Kidney (tissue), 14 donors: ENCODE measurements around the gene ARL6IP6. TPM values are rescaled to one million over a fixed set of nuclear protein-coding genes. Genes with fewer than 3 reads are reported as not detected.

Experiments used
- DNase-seq, 5 donors: peaks; one replicate each; pipeline ENCODE4 v3.0.0-alpha.2; 2013 to 2020
- FAIRE-seq: peaks from 2 replicates; lab custom pipeline; 2012; peaks lifted over from hg19 to GRCh38; lab: Jason Lieb, UNC
- H3K27ac ChIP-seq, 2 donors: one replicate each; pipeline ENCODE4 v1.7.0; 2013; ENCODE audit warnings: low read depth in 2 of 2, low read length in 2 of 2, inconsistent platforms in 1 of 2
- H3K27me3 ChIP-seq: one replicate; pipeline ENCODE4 v1.7.1; 2013; ENCODE audit warnings: low read length, inconsistent platforms; ENCODE audit not compliant: control insufficient read depth, insufficient read depth
- H3K36me3 ChIP-seq, 3 donors: one replicate each; pipeline versions ENCODE4 v1.7.0 to v1.7.1; 2013; ENCODE audit warnings: low read length in 3 of 3, control low read depth in 1 of 3, inconsistent platforms in 1 of 3; ENCODE audit not compliant: insufficient read depth in 3 of 3, control insufficient read depth in 2 of 3
- H3K4me1 ChIP-seq, 3 donors: one replicate each; pipeline versions ENCODE4 v1.7.0 to v1.7.1; 2013; ENCODE audit warnings: low read length in 3 of 3, inconsistent platforms in 1 of 3, low read depth in 1 of 3; ENCODE audit not compliant: control insufficient read depth in 2 of 3, insufficient read depth in 2 of 3
- H3K4me3 ChIP-seq, 3 donors: one replicate each; pipeline versions ENCODE4 v1.7.0 to v1.8.1; 2013; ENCODE audit warnings: low read length in 3 of 3, control low read depth in 1 of 3, inconsistent platforms in 1 of 3
- H3K9ac ChIP-seq, 3 donors: one replicate each; pipeline versions ENCODE4 v1.7.0 to v1.7.1; 2013; ENCODE audit warnings: low read length in 3 of 3, control low read depth in 1 of 3, inconsistent platforms in 1 of 3
- H3K9me3 ChIP-seq, 3 donors: one replicate each; pipeline versions ENCODE4 v1.7.0 to v1.7.1; 2013; ENCODE audit warnings: low read length in 3 of 3, control low read depth in 1 of 3, inconsistent platforms in 1 of 3; ENCODE audit not compliant: control insufficient read depth in 2 of 3, insufficient read depth in 1 of 3
- intact Hi-C: fragments of 100-400 bp; cut with DNase I; formaldehyde crosslinking; loops from one replicate; pipeline ENCODE4 v1.11.1; 2022
- polyA plus RNA-seq: library from polyadenylated mRNA; stranded (reverse); fragments of 350-450 nt; fragmentation: Illumina TruSeq; extraction: RNeasy Lipid Tissue Mini Kit (QIAGEN cat#74804); gene quantifications from one replicate; pipeline ENCODE4 v1.2.3, GENCODE V29; 2014; ENCODE audit warnings: low read depth, low replicate concordance; ENCODE audit not compliant: insufficient read depth
- total RNA-seq: library from RNA; stranded (reverse); fragmentation: NEBNext Ultra II Directional; extraction: Animal tissue kit (Norgen Biotek cat#: 25700); gene quantifications from one replicate; pipeline ENCODE4 v1.2.1, GENCODE V29; 2021
- TF ChIP-seq, protein P1 (sequence below): IDR thresholded peaks from 3 replicates; pipeline ENCODE4 v1.5.1; 2012; ENCODE audit warnings: mild to moderate bottlenecking, moderate library complexity, borderline replicate concordance; ENCODE audit not compliant: insufficient read depth; ENCODE audit errors: extremely low read depth
- donor health status: control.
- donor health status: control.
- donor health status: control.
- donor health status: control.
- donor health status: control.
- donor health status: DM: yes; HTN: yes; CAD: no.
- donor health status: Normal renal cell carcinoma (clear cell type).

Gene ARL6IP6
- total and polyA plus RNA-seq, 2 donors from 2014 or later: 9.3 to 15.5 TPM

DNA sequence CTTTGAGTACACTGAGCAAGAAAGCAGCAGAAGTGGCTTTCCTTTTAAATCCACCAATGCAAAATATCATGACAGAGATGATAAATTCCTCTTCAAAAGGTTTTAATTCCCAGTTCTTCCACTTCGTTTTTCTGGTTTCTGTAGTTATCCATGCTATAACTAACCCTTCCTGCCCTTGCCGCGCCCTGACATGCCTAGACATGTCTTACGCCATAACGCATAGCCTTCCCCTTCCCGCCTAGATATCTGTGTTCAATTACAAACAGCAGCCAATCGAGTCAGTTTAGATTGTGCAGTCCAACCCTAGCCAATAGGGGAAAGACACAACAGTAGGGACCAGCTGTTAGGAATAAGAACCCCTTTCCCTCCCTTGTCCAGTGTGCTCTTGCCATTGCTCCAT lies 17.2 kb upstream of the ARL6IP6 start:
- Histone ChIP-seq H3K9ac (no peak overlapping the region), H3K27ac (no peak overlapping the region), H3K9me3 (no peaks in the 10 kb centered on the region), H3K4me1 (no peaks in the 10 kb centered on the region), H3K36me3 (peaks cover 0 to 4% (median 0%) of the 10 kb centered on the region in 3 donors), H3K27me3 (no peaks in the 10 kb centered on the region), H3K4me3 (no peak overlapping the region)
- intact Hi-C loops: no loop called here
- FAIRE-seq (no peak), DNase-seq (no peak)
- TF ChIP-seq, protein P1, sequence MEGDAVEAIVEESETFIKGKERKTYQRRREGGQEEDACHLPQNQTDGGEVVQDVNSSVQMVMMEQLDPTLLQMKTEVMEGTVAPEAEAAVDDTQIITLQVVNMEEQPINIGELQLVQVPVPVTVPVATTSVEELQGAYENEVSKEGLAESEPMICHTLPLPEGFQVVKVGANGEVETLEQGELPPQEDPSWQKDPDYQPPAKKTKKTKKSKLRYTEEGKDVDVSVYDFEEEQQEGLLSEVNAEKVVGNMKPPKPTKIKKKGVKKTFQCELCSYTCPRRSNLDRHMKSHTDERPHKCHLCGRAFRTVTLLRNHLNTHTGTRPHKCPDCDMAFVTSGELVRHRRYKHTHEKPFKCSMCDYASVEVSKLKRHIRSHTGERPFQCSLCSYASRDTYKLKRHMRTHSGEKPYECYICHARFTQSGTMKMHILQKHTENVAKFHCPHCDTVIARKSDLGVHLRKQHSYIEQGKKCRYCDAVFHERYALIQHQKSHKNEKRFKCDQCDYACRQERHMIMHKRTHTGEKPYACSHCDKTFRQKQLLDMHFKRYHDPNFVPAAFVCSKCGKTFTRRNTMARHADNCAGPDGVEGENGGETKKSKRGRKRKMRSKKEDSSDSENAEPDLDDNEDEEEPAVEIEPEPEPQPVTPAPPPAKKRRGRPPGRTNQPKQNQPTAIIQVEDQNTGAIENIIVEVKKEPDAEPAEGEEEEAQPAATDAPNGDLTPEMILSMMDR: no peak

DNA sequence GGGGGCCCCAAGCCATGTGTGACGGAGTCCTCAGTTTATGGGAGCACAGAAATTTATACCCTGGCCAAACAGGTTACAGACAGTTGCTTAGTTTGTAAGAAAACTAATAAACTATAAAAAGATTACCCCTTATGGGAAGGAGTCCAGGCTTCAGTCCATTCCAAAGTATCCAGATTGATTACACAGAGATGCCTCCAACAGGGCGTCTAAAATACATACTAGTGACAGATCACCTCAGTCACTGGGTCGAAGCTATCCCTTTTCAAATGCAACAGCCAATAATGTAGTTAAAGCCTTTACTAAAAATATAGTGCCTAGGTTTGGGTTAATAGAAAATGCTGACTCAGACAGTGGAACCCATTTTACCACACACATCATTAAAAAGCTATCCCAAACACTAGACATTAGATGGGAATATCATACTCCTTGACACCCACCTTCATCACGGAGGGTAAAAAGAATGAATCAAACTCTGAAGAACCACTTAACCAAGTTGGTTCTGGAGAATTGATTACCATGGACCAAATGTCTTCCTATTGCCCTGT lies 11.9 kb upstream of the ARL6IP6 start:
- no peak overlapping the region for H3K9ac ChIP-seq
- no peaks in the 10 kb centered on the region for H3K4me1 ChIP-seq
- intact Hi-C loops: no loop called here
- no peak overlapping the region for H3K4me3 ChIP-seq
- no peaks in the 10 kb centered on the region for H3K9me3 ChIP-seq
- no peak for FAIRE-seq
- H3K27ac ChIP-seq: no peak overlapping the region
- peaks cover 0 to 4% (median 0%) of the 10 kb centered on the region in 3 donors for H3K36me3 ChIP-seq
- TF ChIP-seq, protein P1: no peak
- no peaks in the 10 kb centered on the region for H3K27me3 ChIP-seq
- no peak for DNase-seq

DNA sequence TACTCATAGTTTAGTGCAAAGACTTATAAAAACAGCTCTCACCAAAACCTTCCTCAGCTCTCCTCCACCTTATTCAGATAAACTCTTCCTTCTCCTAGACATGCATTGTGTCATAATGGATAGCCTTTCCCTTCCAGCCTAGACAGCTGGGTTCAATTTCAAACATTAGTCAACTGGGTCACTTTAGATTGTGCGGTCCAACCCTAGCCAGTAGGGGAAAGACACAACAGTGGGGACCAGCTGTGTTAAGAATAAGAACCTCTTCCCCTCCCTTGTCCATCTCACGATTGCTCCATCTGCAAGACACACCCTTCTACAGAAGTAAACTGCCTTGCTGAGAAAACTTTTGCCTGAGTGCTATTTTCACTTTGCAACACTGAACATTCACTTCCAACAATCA lies 9.7 kb upstream of the ARL6IP6 start:
- TF ChIP-seq, protein P1: no peak
- no peak for FAIRE-seq

DNA sequence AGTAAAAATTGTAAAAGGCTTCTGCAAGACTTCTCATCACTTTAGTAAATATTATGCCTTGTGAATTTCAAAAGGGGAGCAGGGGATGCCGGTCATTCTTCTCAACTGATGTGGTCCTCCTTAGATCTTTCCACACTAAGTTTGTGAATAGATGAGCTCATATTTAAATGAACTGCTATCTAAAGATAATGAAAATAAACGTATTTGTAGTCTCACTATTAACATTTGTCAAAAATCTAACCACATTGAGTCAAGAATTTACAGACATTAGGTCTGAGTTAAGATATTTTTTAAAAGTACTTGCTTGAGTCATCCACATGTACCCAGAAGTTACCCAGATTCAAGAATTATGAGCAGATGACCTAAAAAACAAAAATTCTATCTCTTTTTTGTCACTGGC lies 7.7 kb upstream of the ARL6IP6 start:
- FAIRE-seq (no peak), DNase-seq (no peak)
- Histone ChIP-seq H3K9ac (no peak overlapping the region), H3K9me3 (no peaks in the 10 kb centered on the region), H3K27me3 (no peaks in the 10 kb centered on the region), H3K4me3 (no peak overlapping the region), H3K36me3 (peaks cover 0 to 5% (median 3%) of the 10 kb centered on the region in 3 donors), H3K4me1 (peaks cover 0 to under 1% (median 0%) of the 10 kb centered on the region in 3 donors), H3K27ac (no peak overlapping the region)
- intact Hi-C loops: no loop called here
- TF ChIP-seq, protein P1: no peak

More for the DNA sequence above, 9.7 kb upstream of the ARL6IP6 start:
- no peak overlapping the region for H3K4me3 ChIP-seq
- no peak overlapping the region for H3K9ac ChIP-seq
- no peaks in the 10 kb centered on the region for H3K27me3 ChIP-seq
- DNase-seq: no peak
- peaks cover 0 to 5% (median 3%) of the 10 kb centered on the region in 3 donors for H3K36me3 ChIP-seq
- H3K9me3 ChIP-seq: no peaks in the 10 kb centered on the region
- H3K4me1 ChIP-seq: no peaks in the 10 kb centered on the region
- intact Hi-C loops: no loop called here
- H3K27ac ChIP-seq: no peak overlapping the region
